ENCODE results near the gene ANKRD11.
A peak's percentile ranks its signal among the peaks of the same experiment; 100 is the strongest.
"Not testable (repeated sequence)": the region's sequence is repeated elsewhere in the genome, so short reads cannot be mapped to it uniquely, and the experiment has no call there.

ANKRD11 gene

GRCh38 chr16:89450537-89450936 lies 39.8 kb downstream of the ANKRD11 start:
- no peak for DNase-seq (ENCODE audit: low spot score)

- DNase-seq (ENCODE audit: low spot score): no peak
These were observed 40.5 kb downstream of the ANKRD11 start for GRCh38 chr16:89449726-89450335.

GRCh38 chr16:89448656-89449055 lies 41.7 kb downstream of the ANKRD11 start:
- no peak for DNase-seq (ENCODE audit: low spot score)

- no peak for DNase-seq (ENCODE audit: low spot score)
These were observed 43.4 kb downstream of the ANKRD11 start for GRCh38 chr16:89446975-89447293.

- DNase-seq (ENCODE audit: low spot score): no peak
These were observed 44.0 kb downstream of the ANKRD11 start for GRCh38 chr16:89446136-89446974.

- DNase-seq (ENCODE audit: low spot score): no peak
These were observed 45.2 kb downstream of the ANKRD11 start for GRCh38 chr16:89445166-89445565.

- no peak for DNase-seq (ENCODE audit: low spot score)
These were observed 45.6 kb downstream of the ANKRD11 start for GRCh38 chr16:89444728-89445127.

- DNase-seq (ENCODE audit: low spot score): no peak
These were observed 46.1 kb downstream of the ANKRD11 start for GRCh38 chr16:89444151-89444723.

- DNase-seq (ENCODE audit: low spot score): no peak
These were observed 46.7 kb downstream of the ANKRD11 start for GRCh38 chr16:89443727-89444084.

- peak; percentile 31 for DNase-seq (ENCODE audit: low spot score)
These were observed 47.2 kb downstream of the ANKRD11 start for GRCh38 chr16:89442990-89443726.

- no peak for DNase-seq (ENCODE audit: low spot score)
These were observed 47.8 kb downstream of the ANKRD11 start for GRCh38 chr16:89442588-89442987.

GRCh38 chr16:89439659-89440058 lies 50.7 kb downstream of the ANKRD11 start:
- DNase-seq (ENCODE audit: low spot score): no peak

- DNase-seq (ENCODE audit: low spot score): no peak
These were observed 52.4 kb downstream of the ANKRD11 start for GRCh38 chr16:89437991-89438390.

GRCh38 chr16:89437251-89437987 lies 52.9 kb downstream of the ANKRD11 start:
- DNase-seq (ENCODE audit: low spot score): no peak

GRCh38 chr16:89436366-89436765 lies 54.0 kb downstream of the ANKRD11 start:
- DNase-seq (ENCODE audit: low spot score): no peak

GRCh38 chr16:89435059-89435458 lies 55.3 kb downstream of the ANKRD11 start:
- not testable (repeated sequence) for DNase-seq (ENCODE audit: low spot score)

- DNase-seq (ENCODE audit: low spot score): no peak
These were observed 55.9 kb downstream of the ANKRD11 start for GRCh38 chr16:89434490-89434889.

GRCh38 chr16:89433363-89433984 lies 56.9 kb downstream of the ANKRD11 start:
- DNase-seq (ENCODE audit: low spot score): not testable (repeated sequence)

- no peak for DNase-seq (ENCODE audit: low spot score)
These were observed 58.7 kb downstream of the ANKRD11 start for GRCh38 chr16:89431630-89432029.

GRCh38 chr16:89431158-89431584 lies 59.2 kb downstream of the ANKRD11 start:
- no peak for DNase-seq (ENCODE audit: low spot score)

GRCh38 chr16:89430436-89431157 lies 59.8 kb downstream of the ANKRD11 start:
- DNase-seq (ENCODE audit: low spot score): no peak
